HS-5 (cell line): Measurements from ENCODE around the gene THRSP.
A peak's percentile ranks its signal among the peaks of the same experiment; 100 is the strongest.
"Not testable (repeated sequence)": the region's sequence is repeated elsewhere in the genome, so short reads cannot be mapped to it uniquely, and the experiment has no call there.

Source experiments
- DNase-seq: peaks from one replicate; pipeline ENCODE4 v3.0.0-alpha.2; 2012; ENCODE audit warnings: low read depth

Gene THRSP

DNA sequence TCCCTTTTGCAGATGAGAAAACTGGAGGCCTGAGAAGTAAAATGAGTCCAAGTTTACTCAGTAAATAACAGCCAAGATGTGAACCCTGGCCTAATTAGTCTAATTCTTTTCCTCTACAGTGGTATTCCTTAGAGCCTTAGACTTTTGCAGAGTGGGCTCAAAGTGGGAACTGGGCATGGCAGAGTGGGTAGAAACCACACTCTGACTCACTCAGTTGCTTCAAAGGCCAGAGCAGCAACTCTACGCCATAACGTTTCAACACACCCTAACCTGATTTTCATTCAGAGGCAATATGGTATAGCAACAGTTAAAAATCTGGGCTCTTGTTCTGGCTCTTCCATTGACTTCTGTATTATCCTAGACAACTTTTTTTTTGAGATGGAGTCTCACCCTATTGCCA lies 2.8 kb downstream of the THRSP start:
- DNase-seq, result no peak

DNA sequence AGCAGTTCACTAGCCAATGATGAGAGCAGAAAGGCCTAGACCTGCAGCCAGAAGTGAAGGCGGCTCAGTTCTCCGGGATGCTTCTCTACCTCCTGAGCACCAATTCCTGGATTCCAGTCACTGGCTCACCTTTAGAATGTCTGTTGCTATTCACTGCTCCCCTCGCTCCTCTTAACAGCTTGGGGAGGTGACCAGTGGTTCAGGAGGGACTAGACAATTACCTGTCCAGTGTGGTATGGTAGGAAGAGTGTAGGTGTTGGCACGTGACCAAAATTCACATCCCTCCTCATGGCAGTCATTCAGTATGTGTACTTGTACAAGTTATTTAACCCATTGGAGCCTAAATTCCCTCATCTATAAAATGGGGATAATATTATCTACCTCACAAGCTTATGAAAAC lies 4.0 kb downstream of the THRSP start:
- DNase-seq, result no peak

DNA sequence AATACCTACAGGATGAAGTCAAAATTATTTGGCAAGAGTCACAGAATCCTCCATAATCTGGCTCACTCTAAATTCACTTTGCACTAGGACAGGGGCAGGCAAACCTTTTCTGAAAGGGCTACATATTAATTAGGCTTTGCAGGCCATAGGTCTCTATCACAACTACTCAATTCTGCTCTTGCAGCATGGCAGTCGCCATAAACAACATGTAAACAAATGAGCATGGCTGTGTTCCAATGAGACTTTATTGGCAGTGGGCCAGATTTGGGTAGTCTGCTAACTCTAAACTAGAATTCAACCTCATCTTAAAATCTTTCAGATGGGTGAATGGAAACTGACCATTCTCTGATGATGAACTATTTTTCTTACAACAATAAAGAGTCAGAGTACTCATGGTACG lies 5.8 kb downstream of the THRSP start:
- DNase-seq, result no peak

DNA sequence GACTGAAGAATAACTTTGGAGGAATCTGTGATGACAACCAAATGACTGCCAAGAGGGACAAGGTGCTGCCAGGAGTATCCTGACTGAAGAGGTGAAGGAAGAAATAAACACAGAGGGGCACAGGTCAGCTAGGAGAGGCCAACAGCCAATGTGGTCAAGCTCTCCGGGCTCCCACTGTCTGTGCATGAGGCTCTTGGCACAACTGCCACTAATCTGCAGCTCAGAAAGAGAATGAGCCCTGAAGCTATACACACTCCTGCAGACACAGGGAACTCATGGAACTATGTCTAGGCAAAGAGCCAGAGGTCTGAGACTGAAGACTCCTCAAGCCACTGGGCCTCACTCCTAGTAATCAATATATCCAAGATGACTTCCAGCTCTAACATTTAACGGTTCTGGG lies 7.0 kb downstream of the THRSP start:
- DNase-seq, result no peak

DNA sequence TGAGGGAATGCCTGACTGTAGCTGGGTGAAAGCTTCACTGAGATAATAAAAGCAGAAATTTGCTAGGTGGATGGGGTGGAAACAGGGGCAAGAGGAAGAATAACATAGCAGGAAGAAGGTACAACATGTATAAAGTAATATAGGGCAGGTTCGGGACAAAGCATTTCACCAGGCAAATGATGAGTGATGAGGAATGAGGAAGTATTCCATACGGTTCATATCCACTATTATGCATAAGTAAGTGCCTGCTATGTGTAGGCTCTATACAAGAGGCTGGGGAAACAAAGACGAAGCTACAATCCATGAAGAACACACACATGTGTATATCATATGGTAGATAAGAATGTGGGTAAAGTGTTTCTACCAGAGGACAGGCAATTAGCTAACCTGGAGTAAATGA lies 8.1 kb downstream of the THRSP start:
- DNase-seq, result no peak

DNA sequence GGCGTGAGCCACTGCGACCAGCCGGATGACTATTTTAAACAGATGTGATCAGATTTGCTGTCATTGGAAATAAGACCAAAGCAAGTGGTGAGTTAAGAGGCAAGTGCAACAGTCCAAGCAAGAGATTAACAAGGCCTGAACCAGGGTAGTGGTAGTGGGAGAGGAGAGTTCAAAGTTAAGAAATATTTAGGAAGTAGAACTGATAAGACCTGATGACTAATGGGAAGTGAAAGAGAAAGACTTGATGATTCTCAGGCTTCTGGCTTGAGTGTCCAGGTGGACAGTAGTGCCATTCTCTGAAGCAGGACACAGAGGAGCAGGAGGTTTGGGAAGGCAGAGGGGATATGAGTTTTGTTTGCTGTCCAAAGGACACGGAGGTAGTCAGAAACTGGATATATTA lies 8.8 kb downstream of the THRSP start:
- no peak for DNase-seq

DNA sequence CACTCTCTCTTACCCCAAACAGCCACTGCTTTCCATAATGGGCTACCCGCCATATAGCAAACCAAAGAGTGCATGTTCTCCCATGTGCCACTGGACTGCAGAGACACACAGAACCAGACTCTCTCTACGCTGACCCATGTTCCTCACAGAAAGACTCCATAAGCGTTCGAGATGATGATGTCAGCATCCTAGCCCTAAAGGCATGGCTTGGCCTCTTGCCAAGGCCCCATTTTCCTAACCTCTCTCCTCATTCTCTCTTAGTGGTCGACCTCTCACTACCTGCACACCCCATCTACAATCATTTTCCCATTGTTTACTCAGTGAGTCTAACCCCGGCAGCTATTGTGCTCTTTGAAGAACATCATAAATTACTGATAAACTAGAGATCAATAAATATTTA lies 11.1 kb downstream of the THRSP start:
- no peak for DNase-seq

DNA sequence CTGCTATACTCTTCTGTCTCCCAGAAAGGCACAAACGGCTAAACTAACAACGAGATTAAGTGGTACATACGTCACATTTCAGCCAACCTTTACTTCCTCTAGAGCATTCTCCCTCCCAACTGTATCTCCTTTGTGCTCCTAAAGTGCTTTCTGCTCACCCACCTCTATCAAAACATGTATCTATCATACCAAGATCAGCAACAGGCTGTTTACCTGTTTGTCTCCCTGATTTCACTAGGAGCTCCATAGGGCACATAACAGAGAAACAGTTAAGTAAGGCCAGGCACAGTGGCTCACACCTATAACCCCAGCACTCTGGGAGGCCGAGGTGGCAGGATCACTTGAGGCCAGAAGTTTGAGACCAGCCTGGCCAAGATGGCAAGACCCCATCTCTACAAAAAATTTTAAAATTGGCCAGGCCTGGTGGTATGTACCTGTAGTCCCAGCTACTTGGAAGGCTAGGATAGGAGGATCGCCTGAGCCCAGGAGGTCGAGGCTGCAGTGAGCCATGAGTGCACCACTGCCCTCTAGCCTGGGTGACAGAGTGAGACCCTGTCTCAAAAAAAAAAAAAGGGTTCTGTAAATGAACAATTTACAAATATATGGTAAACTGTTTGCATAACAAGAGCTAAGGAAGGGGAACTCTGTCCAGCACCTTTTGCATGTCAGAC lies 13.2 kb downstream of the THRSP start:
- DNase-seq, result no peak

DNA sequence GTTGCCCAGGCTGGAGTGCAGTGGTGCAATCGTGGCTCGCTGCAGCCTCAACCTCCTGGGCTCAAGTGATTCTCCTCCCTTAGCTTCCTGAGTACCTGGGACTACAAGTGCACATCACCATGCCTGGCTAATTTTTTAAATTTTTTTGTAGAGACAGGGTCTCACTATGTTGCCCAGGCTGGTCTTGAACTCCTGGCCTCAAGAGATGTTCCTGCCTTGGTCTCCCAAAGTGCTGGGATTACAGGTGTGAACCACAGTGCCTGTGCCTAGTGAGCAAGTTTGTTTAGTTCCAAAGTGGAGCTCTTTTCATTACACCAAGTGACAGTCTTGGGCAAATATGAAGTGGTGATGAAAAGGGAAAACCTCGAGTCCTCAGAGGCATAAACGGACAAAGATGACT lies 13.9 kb downstream of the THRSP start:
- DNase-seq, result not testable (repeated sequence)

DNA sequence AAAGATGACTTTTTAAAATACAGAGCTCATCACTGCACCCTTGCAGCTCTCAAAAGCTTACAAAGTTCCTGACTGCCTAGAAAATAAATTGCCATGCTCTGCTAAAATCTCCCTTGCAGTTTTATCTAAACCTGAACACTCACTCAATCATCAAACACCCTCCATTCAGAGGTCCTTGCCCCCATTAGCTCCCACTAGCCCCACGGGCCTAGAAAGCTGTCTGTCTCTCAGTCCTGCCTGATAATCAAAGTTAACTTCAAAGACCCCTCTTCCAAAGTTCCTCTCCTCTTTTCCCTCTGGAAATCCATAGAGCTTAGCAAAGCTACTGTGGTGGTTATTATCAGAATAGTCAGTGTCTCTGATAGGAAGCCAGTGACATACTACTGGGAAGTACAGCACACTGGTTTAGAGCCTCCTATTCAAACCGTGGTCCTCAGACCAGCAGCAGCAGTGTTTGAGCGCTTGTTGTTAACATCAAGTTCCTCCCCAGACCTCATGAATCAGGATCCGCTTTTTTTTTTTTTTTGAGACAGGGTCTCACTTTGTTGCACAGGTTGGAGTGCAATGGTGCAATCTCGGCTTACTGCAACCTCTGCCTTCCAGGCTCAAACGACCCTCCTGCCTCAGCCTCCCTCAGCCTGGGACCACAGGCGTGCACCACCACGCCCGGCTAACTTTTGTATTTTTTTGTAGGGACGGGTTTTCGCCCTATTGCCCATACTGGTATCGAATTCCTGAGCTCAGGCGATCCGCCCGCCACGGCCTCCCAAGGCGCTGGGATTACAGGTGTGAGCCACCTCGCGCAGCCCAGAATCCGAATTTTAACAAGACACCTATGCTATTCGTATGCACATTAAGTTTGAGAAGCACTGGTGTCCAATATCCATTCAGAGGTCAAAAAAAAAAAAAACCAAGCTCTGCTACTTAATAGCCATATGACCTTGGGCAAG lies 14.8 kb downstream of the THRSP start:
- no peak for DNase-seq

DNA sequence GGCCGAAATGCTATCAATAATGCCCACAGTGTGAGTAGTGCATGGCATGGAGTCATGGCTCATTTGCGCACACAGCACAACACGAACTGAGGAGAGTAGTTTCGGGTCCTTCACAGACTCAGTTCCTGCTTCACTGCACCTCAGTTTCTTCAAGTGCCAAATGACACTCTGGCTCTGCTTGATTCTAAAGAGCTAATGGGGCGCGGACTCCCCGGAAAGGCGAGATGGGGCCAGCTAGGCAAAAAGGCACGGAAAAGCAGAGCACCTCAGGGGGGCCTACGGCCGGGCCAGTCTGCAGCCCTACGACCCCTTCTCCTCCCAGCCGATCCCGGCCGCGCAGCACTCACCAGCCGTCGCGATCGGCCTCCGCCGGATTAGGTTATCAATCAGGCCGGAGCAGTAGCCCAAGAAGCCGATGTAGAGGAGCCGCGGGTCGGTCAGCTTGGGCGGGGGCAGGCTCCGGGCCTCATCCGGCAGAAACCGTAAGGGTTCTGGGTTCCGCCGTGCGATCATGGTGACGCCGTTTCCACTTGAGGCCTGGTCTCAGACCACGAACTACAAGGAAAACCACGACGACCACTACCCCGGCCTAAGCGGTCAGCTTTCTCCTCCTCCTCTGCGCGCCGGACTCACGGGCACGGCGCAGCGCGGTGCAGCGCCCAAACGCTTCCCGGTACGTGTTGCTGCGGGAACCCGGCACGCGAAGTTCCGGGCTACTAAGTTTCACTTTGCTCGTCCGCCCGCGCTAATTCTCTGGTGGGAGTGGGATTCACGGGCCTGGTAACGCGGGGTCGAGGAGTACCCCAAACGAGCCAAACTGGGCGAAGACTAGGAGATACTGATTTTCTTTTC lies 15.8 kb downstream of the THRSP start, which contains the start of gene NDUFC2:
TSS of gene NDUFC2 (minus strand) at position 631 of the 852 bp plus-strand sequence. CDS start at position 513, 118 bp downstream.
- DNase-seq, result peak; percentile 51

DNA sequence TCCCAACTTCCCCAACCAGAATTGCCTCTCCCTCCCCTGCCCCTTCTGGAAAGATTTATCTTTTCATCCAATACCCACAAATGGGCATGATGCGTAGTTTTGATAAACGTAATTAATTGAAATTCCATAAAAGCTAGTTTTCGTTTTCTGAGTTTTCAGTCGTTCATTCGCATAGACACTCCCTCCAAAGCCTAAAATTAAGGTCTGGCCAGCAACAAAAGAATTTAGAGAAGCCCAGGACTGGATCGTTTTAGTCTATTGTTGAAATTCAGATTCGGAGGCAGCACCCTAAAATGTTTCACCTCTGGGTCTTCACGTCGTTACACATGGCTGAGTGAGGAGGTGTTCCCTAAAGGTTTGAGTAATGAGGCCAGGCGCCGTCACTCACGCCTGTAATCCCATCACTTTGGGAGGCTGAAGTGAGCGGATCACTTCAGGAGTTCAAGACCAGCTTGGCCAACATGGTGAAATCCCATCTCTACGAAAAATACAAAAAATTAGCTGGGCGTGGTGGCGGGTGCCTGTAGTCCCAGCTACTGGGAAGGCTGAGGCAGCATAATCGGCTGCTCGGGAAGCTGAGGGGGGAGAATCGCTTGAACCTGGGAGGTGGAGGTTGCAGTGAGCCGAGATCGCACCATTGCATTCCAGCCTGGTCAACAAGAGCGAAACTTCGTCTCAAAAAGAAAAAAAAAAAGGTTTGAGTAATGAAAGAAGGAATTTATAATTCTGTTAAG lies 16.6 kb downstream of the THRSP start:
- no peak for DNase-seq

DNA sequence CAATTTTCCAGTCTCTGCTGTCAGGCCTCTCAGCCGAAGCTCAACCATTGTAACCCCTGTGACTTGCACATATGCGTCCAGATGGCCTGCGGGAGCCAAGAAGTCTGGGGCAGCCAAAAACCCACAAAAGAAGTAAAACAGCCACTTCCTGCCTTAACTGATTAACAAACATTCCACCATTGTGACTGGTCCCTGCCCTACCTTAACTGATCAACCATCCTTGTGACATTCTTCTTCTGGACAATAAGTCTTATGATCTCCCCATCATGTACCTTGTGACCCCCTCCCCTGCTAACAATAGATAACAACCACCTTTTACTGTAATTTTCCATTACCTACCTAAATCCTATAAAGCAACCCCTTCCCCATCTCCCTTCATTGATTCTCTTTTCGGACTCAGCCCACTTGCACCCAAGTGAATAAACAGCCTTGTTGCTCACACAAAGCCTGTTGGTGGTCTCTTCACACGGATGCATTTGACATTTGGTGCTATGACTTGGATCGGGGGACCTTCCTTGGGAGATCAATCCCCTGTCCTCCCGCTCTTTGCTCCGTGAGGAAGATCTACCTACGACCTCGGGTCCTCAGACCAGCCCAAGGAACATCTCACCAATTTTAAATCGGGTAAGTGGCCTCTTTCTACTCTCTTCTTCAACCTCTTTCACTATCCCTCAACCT lies 17.3 kb downstream of the THRSP start:
- peak; percentile 20 for DNase-seq

DNA sequence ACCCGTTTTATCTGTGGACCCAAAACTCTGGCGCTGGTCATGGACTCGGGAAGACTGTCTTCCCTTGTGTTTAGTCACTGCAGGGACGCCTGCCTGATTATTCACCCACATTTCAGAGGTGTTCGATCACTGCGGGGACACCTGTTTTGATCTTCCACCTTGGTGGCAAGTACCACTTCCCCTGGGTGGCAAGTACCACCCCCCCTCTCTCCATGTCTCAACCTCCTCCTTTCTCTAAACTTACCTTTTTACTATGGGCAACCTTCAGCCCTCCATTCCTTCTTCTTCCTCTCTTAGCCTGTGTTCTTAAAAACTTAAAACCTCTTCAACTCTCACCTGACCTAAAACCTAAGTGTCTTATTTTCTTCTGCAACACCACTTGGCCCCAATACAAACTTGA lies 17.9 kb downstream of the THRSP start:
- DNase-seq, result no peak

DNA sequence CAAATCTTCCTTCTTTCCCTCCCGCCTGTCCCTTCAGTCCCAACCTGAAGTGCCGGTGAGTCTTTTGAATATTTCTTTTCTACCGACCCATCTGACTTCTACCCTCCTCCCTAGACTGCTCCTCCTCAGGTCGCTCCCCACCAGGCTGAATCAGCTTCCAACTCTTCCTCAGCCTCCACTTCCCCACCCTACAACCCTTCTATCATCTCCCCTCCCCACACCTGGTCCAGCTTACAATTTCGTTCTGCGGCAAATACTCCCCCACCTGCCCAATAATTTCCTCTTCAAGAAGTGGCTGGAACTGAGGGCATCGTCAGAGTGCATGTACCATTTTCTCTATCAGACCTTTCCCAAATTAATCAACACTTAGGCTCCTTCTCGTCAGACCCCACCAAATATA lies 18.5 kb downstream of the THRSP start:
- DNase-seq, result no peak

DNA sequence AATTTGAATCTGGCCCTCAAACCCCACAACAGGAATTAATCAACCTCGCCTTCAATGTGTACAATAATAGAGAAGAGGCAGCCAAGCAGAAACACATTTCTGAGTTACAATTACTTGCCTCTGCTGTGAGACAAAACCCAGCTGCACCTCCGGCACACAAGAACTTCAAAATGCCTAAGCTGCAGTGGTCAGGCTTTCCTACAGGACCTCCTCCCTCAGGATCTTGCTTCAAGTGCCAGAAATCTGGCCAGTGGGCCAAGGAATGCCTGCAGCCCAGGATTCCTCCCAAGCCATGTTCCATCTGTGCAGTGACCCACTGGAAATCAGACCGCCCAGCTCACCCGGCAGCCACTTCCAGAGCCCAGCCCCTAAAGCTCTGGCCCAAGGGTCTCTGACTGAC lies 19.4 kb downstream of the THRSP start:
- no peak for DNase-seq

DNA sequence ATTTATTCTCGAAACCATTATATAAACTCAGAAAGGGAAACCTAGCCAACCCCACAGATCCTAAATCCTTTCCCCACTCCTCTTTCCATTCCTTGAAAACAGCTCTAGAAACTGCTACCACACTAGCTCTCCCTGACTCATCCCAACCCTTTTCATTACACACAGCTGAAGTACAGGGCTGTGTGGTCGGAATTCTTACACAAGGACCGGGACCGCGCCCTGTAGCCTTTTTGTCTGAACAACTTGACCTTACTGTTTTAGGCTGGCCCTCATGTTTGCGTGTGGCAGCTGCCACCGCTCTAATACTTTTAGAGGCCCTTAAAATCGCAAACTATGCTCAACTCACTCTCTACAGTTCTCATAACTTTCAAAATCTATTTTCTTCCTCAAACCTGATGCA lies 20.8 kb downstream of the THRSP start:
- not testable (repeated sequence) for DNase-seq

DNA sequence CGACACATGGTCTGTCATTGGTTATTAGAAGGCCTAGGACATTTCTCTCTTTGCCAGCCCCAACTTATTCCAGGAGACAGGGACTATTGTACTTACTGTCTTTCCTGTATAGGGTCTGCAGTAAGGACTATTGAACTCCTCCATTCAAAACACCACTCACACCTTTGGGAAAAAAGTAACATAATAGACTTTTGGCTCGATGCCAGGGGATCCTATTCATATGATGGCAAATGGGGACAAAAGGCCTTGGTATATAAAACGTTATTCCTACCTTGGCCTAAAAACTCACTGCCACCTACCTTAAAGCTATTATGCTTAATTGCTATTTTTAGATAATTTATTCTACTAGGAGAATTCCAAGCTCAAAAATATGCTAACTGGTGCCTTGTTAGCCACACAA lies 22.3 kb downstream of the THRSP start:
- no peak for DNase-seq

DNA sequence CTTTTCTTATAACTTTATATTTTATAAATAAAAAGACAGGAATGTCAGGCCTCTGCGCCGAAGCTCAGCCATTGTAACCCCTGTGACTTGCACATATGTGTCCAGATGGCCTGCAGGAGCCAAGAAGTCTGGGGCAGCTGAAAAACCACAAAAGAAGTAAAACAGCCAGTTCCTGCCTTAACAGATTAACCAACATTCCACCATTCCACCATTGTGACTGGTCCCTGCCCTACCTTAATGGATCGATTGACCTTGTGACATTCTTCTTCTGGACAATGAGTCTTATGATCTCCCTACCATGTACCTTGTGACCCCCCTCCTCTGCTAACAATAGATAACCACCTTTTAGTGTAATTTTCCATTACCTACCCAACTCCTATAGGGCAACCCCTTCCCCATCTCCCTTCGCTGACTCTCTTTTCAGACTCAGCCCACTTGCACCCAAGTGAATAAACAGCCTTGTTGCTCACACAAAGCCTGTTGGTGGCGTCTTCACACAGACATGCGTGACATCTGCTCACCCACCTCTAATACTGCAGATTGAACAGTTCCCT lies 22.9 kb downstream of the THRSP start:
- not testable (repeated sequence) for DNase-seq

DNA sequence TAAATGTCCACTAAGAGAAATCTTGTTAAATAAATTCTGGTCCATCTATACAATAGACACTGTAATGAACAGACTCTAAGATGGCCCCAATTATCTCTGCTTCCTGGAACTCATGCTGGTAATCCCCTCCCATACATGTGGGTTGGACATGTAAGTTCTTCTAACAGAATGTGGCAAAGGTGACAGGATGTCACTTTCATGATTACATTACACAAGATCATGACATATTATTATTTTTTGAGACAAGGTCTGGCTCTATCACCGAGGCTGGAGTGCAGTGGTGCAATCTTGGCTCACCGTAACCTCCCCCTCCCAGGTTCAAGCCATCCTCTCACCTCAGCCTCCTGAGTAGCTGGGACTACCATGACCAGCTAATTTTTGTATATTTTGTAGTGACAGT lies 30.6 kb downstream of the THRSP start:
- DNase-seq, result no peak
